ENCODE results near the gene STRA6.
A peak's percentile ranks its signal among the peaks of the same experiment; 100 is the strongest.
"Not testable (repeated sequence)": the region's sequence is repeated elsewhere in the genome, so short reads cannot be mapped to it uniquely, and the experiment has no call there.

STRA6 gene

DNA sequence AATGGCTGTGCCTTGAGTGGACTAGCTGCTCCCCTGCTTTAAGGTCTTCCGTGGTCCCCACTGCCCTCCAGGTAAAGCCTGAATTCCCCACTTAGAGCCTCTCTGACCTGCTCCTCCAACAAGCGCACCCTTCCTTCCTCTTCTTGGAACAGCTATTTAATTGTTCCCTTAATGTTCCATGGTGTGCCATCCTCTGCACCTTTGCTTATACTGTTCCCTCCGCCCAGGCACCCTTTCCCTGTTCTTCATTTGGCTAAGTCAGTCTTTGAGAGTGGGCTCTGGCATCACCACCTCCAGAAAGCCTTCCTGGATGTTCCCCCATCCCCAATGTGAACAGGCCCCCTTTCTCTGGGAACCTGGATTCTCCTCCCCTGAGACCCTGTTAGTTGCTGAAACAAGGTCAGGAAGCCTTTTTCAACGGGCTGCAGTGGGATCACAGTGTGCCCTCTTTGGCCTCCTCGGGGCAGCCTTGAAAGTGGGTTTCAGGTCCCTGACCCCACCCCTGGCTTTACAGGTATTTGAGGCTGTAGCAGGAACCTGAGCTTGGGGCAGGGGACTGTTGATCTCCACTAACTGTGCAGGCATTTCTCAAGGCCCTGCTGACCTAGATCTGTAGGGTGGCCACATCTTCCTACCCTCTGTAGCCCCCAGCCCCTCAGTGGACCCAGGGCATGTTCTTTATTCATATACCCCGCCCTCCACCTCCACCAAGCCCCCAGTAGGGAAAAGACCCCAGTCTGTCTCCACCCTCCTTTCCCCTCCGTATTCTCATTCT is 24.1 kb downstream of the STRA6 start:
- no peak for DNase-seq

DNA sequence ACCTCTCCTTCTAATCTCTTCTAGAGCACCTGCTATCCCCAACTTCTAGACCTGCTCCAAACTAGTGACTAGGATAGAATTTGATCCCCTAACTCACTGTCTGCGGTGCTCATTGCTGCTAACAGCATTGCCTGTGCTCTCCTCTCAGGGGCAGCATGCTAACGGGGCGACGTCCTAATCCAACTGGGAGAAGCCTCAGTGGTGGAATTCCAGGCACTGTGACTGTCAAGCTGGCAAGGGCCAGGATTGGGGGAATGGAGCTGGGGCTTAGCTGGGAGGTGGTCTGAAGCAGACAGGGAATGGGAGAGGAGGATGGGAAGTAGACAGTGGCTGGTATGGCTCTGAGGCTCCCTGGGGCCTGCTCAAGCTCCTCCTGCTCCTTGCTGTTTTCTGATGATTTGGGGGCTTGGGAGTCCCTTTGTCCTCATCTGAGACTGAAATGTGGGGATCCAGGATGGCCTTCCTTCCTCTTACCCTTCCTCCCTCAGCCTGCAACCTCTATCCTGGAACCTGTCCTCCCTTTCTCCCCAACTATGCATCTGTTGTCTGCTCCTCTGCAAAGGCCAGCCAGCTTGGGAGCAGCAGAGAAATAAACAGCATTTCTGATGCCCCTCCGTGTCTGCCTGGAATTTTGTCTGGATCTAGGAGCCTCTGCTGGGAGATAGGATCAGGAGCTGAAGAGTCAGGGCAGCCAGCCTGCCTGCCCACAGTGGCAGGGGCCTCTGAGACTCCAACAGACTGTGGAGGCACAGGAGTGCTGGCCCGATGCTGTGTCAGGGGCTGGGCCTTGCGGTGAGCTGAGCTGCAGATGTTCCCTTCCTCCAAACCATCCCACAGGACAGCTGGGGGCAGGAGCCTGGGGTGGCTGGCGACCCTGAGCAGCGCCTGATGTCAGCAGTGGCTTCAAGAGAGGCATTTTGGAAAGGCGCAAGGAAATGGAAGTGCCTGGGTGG is 26.0 kb downstream of the STRA6 start:
- DNase-seq, result no peak

DNA sequence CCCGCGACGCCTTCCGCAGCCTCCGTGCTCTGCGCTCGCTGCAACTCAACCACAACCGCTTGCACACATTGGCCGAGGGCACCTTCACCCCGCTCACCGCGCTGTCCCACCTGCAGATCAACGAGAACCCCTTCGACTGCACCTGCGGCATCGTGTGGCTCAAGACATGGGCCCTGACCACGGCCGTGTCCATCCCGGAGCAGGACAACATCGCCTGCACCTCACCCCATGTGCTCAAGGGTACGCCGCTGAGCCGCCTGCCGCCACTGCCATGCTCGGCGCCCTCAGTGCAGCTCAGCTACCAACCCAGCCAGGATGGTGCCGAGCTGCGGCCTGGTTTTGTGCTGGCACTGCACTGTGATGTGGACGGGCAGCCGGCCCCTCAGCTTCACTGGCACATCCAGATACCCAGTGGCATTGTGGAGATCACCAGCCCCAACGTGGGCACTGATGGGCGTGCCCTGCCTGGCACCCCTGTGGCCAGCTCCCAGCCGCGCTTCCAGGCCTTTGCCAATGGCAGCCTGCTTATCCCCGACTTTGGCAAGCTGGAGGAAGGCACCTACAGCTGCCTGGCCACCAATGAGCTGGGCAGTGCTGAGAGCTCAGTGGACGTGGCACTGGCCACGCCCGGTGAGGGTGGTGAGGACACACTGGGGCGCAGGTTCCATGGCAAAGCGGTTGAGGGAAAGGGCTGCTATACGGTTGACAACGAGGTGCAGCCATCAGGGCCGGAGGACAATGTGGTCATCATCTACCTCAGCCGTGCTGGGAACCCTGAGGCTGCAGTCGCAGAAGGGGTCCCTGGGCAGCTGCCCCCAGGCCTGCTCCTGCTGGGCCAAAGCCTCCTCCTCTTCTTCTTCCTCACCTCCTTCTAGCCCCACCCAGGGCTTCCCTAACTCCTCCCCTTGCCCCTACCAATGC is 27.1 kb downstream of the STRA6 start:
- no peak for DNase-seq

DNA sequence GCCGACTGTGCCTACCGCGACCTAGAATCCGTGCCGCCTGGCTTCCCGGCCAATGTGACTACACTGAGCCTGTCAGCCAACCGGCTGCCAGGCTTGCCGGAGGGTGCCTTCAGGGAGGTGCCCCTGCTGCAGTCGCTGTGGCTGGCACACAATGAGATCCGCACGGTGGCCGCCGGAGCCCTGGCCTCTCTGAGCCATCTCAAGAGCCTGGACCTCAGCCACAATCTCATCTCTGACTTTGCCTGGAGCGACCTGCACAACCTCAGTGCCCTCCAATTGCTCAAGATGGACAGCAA is 27.7 kb downstream of the STRA6 start:
- no peak for DNase-seq

DNA sequence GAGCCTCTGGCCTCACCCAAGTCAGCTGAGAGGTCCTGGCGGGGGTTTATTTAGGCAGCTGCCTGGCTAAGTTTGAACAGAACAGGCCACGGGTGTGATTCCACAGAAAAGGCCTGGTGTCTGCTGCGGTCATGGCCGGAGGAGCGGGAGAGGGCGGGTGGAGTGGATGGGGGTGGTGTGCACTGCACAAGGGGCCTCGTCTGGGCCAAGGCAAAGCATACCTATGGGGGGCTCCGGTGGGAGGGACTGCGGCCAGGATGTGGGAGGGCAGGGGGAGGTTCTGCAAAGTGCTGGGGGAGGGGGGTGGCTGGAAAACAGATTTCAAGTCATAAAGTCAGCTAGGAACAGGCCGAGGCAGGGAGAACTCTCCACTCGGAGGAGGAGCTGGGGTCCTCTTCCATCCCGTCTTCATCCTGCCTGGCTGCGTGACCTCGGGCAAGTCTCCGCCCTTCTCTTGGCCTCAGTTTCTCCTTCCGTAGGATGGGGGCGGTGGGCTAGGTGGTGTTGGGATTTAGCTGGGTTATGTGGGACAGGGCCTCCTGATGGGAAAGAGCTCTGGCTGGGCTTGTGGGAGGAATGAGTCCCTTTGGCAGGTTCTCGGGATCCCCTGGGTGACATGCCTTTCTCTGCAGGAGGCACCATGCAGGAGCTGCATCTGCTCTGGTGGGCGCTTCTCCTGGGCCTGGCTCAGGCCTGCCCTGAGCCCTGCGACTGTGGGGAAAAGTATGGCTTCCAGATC is 28.2 kb downstream of the STRA6 start:
- DNase-seq, result no peak

DNA sequence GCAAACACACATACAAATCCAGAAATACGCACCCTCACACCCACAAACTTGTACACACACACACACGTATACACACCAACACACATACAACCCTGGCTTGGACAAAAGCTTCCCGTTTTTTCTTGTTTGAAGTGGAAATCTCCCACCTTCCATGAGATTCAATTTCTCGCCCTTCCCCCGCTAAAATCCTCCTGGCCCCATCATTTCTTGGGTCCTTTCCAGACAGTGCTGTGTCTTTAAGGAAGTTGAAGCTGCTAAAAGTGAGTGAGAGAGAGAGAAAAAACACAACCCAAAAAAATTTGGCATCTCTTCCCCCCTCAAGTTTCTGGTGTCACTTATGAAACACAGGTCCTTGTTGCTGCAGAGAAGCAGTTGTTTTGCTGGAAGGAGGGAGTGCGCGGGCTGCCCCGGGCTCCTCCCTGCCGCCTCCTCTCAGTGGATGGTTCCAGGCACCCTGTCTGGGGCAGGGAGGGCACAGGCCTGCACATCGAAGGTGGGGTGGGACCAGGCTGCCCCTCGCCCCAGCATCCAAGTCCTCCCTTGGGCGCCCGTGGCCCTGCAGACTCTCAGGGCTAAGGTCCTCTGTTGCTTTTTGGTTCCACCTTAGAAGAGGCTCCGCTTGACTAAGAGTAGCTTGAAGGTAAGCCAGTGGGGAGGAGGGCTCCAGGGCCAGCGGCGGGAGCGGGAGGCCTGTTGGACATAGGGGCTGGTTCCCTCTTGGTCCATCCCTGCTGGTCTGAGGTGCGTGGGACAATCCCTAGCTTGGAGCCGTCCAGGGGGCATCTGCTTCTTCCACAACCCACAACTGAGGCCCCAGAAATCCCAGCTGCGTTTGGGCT is 29.0 kb downstream of the STRA6 start, which contains the start of gene ISLR:
TSS of gene ISLR (plus strand) at position 331 of the 839 bp plus-strand sequence. CDS start 1,149 bp downstream, outside the sequence.
- DNase-seq, result no peak

DNA sequence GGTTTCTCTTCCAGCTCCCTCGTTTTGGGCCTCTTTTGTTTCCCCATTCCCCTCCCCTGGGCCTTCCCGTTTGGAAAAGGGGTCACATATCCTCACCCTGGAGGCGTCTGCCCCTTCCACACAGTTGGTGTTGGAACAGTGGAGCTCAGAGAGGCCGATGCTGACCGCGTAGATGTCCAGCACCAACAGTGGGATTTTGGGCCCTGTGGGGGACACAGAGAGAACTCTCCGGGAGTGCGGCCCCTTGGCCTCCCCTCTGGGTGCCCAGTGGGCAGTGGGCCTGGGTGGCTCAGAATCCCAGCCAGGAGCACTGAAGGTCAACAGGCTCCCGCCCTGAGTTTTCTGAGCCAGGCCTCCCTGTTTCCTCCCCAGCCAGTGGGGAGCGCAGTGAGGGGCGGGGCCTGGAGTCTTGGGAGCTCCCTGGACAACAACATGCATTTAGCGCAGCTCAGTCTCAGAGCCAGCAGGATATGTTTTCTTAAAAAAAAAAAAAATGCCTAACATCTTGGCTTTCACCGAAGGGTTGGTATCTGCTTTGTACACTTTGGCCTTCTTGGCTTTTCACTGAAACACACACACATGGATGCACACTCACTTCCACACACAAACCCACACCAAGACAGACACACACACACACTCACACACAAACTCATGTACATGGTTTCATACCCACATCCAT is 29.7 kb downstream of the STRA6 start:
- DNase-seq, result no peak

DNA sequence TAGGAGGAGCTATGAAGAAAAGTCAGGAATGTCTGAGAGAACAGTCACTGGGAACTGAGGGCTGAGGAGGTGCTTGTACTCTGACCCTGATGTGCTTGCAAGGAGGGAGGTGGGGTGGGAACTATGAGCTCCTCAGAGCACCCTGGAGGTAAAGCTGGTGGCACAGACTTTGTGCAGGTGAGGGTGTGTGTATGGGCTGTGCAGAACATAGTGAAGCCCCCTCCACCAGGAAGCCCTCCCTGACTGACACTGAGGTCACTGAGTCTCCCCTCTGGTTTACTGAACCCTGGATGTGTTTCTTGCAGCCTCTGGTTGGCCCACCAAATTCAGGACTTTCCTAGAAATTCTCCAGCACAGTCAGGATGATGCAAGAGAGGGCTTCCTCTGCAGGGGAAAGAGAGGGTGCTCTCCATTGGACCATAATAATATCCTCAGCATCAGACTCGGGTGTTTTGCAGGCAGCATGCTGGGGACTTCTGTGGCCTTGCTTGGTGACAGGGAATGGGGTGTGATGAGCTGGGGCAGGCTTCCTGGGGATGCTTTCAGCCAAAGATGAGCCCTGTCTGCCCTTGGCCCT is 30.5 kb downstream of the STRA6 start:
- peak in 1 of 2 donors; percentile 3 for DNase-seq

DNA sequence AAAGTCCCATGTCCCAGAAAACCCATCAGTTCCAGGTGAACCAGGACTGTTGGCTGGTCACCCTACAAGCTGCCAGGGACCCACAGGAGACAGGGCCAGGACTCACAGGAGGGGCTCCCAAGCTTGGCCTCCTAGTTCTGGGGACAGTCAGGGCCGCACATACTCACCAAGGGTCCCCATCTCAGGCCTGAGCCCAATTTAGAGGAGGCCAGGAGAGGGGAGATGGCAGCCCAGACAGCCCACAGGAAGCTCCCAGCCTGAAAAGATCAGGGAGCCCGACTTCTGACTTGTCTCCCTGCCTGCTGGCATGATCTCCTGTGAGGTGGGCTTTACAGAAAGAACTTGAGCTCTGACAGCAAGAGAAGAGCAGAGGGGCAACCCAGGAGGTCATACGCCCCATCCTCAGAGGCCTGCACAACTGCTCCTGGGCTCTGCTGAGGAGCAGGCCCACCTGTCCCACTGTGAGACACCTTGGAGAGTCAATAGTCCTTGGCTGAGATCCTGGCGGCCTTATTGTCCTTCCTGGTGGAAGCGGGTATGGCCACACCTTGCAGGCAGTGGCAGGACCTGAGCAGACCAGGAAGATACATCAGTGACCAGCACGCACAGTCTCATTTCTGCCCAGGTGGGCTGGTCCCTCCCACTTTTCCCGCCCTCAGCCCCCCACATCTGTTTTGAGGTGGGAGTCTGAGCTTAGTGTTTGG is 31.6 kb downstream of the STRA6 start:
- DNase-seq, result peak in 1 of 2 donors; percentile 6

DNA sequence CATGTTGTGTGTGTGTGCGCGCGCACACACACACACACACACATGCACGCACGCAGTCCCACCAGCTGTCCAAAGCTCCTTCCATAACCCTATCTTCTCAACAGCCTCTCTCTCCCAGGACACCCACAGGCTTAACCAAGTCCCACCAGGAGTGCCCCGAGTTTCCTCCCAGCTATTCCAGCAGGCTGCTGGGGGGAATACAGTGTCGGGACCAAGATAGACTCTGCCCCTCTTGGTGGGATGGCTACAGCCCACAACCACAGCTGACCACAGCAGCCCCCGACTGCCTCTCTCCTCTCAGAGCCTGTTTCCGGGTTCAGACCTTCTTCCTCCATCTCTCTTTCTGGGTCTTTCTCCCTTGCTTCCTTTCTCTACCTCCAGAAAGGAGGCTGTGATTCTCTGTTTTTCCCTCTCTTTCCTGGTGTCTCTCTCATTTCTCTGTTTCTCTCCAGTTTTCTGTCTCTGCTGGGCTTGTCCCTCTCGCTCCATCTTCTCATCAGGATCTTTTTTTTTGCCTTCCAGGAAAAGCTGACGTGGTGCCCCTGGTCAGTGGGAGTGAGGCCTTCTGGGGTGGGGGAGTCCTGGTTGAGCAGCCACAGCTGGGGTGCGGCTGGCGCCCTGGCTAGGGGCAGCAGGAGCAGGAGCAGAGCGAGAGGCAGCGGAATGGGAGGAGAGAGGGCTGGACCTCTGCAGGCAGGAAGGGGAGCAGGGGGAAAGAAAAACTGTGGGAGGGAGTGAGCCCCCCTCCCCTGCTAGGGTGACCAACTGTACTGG is 32.3 kb downstream of the STRA6 start:
- DNase-seq, result peak in 1 of 2 donors; percentile 6

DNA sequence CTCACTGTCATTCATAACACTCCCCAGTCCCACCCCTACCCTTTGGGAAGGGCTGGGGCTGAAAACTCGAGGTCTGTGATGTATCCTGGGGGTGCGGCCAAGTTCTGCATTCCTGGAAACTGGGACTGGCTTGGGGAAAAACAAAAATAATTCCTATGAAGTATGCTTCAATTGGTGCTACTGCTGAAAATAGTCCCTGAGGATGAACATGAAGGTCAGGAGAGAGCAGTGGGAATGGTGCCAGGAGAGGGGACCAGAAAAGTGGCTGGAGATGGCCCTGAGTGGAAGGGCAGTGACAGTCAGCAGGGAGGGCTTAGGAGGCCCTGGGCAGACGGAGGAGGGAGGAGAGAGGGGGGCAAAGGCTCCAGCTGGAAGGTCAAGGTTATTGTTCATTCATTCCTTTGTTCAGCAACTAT is 33.9 kb downstream of the STRA6 start:
- DNase-seq, result no peak

DNA sequence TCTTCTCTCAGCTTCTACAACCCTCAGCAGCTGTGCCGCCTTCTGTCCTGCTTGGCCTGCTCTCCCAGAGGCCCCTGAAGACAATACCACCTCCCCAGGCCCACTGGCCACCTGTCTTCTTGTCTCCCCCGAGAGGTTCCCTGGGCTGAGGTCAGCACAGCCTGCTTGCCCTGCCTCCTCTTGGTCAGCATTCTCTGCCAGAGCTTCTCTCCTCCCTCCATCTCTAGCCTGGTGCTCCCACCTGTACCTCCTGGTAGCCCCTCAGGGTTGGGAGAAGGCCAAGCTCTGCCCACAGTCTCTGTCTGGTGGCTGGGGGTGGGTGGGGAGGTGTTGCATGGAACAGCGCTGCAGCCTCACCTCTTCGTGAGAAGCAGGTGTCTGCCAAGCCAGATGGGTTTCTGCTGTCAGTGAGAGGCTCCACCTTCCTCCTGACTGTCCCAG is 34.7 kb downstream of the STRA6 start:
- no peak for DNase-seq

DNA sequence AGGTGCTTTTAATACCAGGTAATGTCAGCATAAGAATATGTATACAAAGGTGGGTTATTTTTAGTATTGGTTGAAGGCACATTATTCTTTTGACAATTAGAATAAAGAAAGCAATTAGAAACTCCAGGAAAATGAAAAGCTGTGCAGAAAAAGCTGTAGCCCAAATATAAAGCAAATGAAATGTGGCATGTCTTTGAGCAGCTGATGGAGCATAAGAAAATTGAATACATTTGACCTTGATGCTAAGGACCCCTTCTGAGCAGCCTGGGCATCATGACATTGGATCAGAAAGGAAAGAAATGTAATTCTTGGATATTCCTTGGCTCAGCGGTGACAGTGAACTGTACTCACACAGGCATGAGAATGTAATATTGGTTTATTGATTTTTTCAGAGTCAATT is 37.1 kb downstream of the STRA6 start:
- no peak for DNase-seq

DNA sequence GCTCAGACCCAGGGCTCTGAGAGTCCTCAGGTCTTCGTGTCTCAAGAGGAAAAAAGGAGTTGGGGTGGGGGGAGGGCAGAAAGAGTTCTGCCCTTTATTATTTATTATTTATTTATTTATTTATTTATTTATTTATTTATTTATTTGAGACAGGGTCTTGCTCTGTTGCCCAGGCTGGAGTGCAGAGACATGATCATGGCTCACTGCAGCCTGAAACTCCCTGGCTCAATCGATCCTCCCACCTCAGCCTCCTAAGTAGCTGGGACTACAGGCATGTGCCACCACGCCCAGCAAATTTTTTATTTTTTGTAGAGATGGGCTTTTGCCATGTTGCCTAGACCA is 40.4 kb downstream of the STRA6 start:
- DNase-seq, result not testable (repeated sequence)

DNA sequence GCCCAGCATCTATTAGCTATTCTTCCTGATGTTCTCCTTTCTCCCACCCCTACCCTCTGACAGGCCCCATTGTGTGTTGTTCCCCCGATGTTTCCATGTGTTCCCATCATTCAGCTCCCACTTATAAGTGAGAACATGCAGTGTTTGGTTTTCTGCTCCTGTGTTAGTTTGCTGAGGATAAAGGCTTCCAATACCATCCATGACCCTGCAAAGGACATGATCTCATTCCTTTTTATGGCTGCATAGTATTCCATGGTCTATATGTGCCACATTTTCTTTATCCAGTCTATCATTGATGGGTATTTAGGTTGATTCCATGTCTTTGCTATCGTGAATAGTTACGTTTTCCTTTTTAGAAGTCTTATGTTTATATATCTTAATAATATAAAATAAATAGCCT is 42.2 kb downstream of the STRA6 start:
- not testable (repeated sequence) for DNase-seq

DNA sequence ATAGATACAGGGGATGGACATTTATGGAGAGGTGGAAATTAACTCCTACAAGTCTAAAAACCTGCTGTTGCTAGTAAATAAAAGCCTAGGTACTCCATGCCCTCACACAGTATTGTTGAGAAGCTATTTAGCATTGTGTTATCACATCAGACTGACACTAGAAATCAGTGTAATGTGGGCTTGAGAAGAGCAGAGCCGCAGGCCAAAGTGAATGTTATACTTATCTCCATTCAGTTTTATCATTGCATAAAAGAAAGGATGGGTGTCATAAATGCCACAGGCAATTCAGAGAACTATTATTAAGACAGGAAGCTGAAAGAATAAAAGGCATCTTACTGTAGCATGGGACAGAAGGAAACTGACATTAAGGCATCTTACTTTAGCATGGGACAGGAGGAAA is 42.8 kb downstream of the STRA6 start:
- no peak for DNase-seq

DNA sequence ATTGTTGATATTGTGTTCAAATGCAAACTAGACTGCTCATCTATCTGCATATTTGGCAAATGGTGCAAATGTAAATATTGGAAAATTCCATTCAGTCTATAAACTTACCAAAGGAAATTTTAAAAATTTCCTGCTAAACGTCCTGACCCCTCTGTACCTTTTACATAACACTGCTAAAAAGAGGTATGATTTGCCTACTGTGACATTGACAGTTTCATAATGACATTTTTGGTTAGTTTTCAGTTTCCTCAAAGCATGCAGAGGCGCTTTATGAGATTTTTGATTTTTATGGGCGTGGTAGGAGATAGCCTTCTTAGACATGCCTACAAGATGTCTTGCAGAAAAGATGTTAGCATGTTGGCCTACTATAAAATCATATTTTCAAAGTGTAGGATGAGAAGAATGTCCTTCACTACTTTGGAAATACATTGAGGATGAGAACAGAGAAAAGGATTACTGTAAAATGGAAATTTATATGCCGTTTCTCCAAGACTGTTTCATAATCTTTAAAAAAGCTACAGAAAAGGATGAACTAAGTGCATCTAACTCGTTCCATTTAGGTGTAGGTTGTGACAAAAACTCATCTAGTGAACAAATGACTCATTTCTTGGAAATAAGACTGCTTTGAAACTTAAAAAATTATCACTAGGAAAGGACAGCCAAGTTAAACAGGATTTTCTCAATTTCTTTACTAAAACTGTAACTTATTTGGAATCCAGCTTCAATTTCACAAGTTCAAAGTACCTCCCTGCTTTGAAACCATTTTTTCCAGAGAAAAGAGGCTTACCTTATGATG is 43.5 kb downstream of the STRA6 start:
- DNase-seq, result no peak

Data from CD4-positive, alpha-beta T cell treated with Interleukin-4 for 1 hour (primary cell).